GM23338 (cell line): ENCODE data around the gene PRKD3. TPM values are rescaled to one million over a fixed set of nuclear protein-coding genes. Genes with fewer than 3 reads are reported as not detected.

Source experiments
- ATAC-seq: fragments of 200-7000 bp; cut with Tn5 transposase; 3 replicates; pipeline ENCODE4 v1.9.1; 2020
- DNase-seq: peaks from one replicate; pipeline ENCODE4 v3.0.0-alpha.2; 2015; ENCODE audit warnings: low spot score
- H2AFZ ChIP-seq: fragments of 200-600 bp; sonication (generic); 2 replicates; pipeline ENCODE4 v1.8.0; 2016; ENCODE audit warnings: antibody characterized with exemption, mild to moderate bottlenecking, moderate library complexity
- H3F3A ChIP-seq: fragments of 200-600 bp; sonication (generic); replicated peaks from 2 replicates; pipeline ENCODE4 v1.8.0; 2017; ENCODE audit warnings: antibody characterized with exemption, mixed run types, low read depth
- H3K27ac ChIP-seq: fragments of 200-600 bp; sonication (generic); 2 replicates; pipeline ENCODE4 v1.6.1; 2016; ENCODE audit warnings: low read depth
- H3K27me3 ChIP-seq: fragments of 200-600 bp; sonication (generic); 2 replicates; pipeline ENCODE4 v1.8.0; 2016; ENCODE audit warnings: mild to moderate bottlenecking, mixed run types, moderate library complexity; ENCODE audit not compliant: insufficient read depth
- H3K36me3 ChIP-seq: fragments of 200-600 bp; sonication (generic); 2 replicates; pipeline ENCODE4 v1.8.0; 2016; ENCODE audit warnings: mild to moderate bottlenecking; ENCODE audit not compliant: insufficient read depth
- H3K4me1 ChIP-seq: fragments of 200-600 bp; sonication (generic); 2 replicates; pipeline ENCODE4 v1.8.0; 2016; ENCODE audit warnings: mild to moderate bottlenecking, moderate library complexity; ENCODE audit not compliant: insufficient read depth
- H3K4me2 ChIP-seq: fragments of 200-600 bp; sonication (generic); 2 replicates; pipeline ENCODE4 v1.7.1; 2017; ENCODE audit warnings: mixed run types
- H3K4me3 ChIP-seq: fragments of 200-600 bp; sonication (generic); 2 replicates; pipeline ENCODE4 v1.6.1; 2016; ENCODE audit warnings: mixed run types
- H3K79me2 ChIP-seq: fragments of 200-600 bp; sonication (generic); replicated peaks from 2 replicates; pipeline ENCODE4 v1.8.0; 2017; ENCODE audit warnings: mild to moderate bottlenecking; ENCODE audit not compliant: insufficient read depth
- H3K9me2 ChIP-seq: fragments of 200-600 bp; sonication (generic); 2 replicates; pipeline ENCODE4 v1.8.0; 2017; ENCODE audit not compliant: insufficient read depth
- H4K20me1 ChIP-seq: fragments of 200-600 bp; sonication (generic); replicated peaks from 2 replicates; pipeline ENCODE4 v1.8.0; 2017; ENCODE audit warnings: mild to moderate bottlenecking; ENCODE audit not compliant: insufficient read depth
- H3K27ac Mint-ChIP-seq: 2 replicates; pipeline ENCODE4 v1.8.0; 2020; ENCODE audit warnings: inconsistent platforms, mild to moderate bottlenecking, moderate library complexity, mixed read lengths
- H3K27me3 Mint-ChIP-seq: 3 replicates; pipeline ENCODE4 v1.8.0; 2022; ENCODE audit warnings: low read depth, mild to moderate bottlenecking, moderate library complexity, mixed read lengths, inconsistent platforms; ENCODE audit not compliant: insufficient read depth, poor library complexity
- H3K36me3 Mint-ChIP-seq: 3 replicates; pipeline ENCODE4 v1.8.0; 2021; ENCODE audit warnings: low read depth, mild to moderate bottlenecking, inconsistent platforms, moderate library complexity, mixed read lengths
- H3K4me1 Mint-ChIP-seq: 3 replicates; pipeline ENCODE4 v1.8.0; 2020; ENCODE audit warnings: mild to moderate bottlenecking, inconsistent platforms, mixed read lengths
- H3K4me3 Mint-ChIP-seq: 3 replicates; pipeline ENCODE4 v1.8.0; 2021; ENCODE audit warnings: moderate library complexity, mild to moderate bottlenecking, inconsistent platforms, mixed read lengths
- H3K9me3 Mint-ChIP-seq: 3 replicates; pipeline ENCODE4 v1.8.0; 2020; ENCODE audit warnings: moderate library complexity, mild to moderate bottlenecking, inconsistent platforms, mixed read lengths
- CREB1 ChIP-seq: fragments of 250-450 bp; sonication (Bioruptor Pico); IDR thresholded peaks from 2 replicates; pipeline ENCODE4 v1.5.0; 2020; ENCODE audit warnings: low read depth, mild to moderate bottlenecking, moderate library complexity
- EZH2 ChIP-seq: fragments of 200-600 bp; sonication (generic); IDR thresholded peaks from one replicate; pipeline ENCODE4 v1.8.0; 2017; ENCODE audit warnings: antibody characterized with exemption, mild to moderate bottlenecking, low read depth; ENCODE audit not compliant: unreplicated experiment
- EZH2phosphoT487 ChIP-seq: fragments of 200-600 bp; sonication (generic); IDR thresholded peaks from one replicate; pipeline ENCODE4 v1.8.1; 2018; ENCODE audit warnings: antibody characterized with exemption; ENCODE audit not compliant: unreplicated experiment
- JUNB ChIP-seq: IDR thresholded peaks from one replicate; pipeline ENCODE4 v1.6.1; 2016; ENCODE audit warnings: antibody characterized with exemption; ENCODE audit not compliant: unreplicated experiment
- POLR2AphosphoS5 ChIP-seq: IDR thresholded peaks from 2 replicates; pipeline ENCODE4 v1.6.1; 2016; ENCODE audit warnings: antibody characterized with exemption, low read depth
- STAT1 ChIP-seq: IDR thresholded peaks from one replicate; pipeline ENCODE4 v1.6.1; 2016; ENCODE audit warnings: antibody characterized with exemption; ENCODE audit not compliant: unreplicated experiment
- ZNF114 ChIP-seq: fragments of 250-450 bp; sonication (Bioruptor Pico); IDR thresholded peaks from 2 replicates; pipeline ENCODE4 v1.5.0; 2020; ENCODE audit warnings: mild to moderate bottlenecking, moderate library complexity
- ZNF331 ChIP-seq: fragments of 250-450 bp; sonication (Bioruptor Pico); IDR thresholded peaks from 2 replicates; pipeline ENCODE4 v1.5.0; 2020; ENCODE audit warnings: low read depth, mild to moderate bottlenecking, moderate library complexity
- polyA plus RNA-seq: library from polyadenylated mRNA; unstranded; fragments of >200 nt; fragmentation: Nextera tagmentation; extraction: Ambion mirVana; gene quantifications from 2 replicates; pipeline ENCODE4 v1.2.1, GENCODE V29; 2016
- total RNA-seq: library from RNA; depleted of rRNA; stranded (reverse); fragments of >200 nt; shearing (Covaris generic); gene quantifications from 2 replicates; pipeline ENCODE4 v1.2.3, GENCODE V29; 2014
- TF ChIP-seq, protein P1 (sequence below): fragments of 250-450 bp; sonication (Bioruptor Pico); IDR thresholded peaks from 2 replicates; pipeline ENCODE4 v1.5.0; 2020; ENCODE audit warnings: mild to moderate bottlenecking, moderate library complexity
- TF ChIP-seq, protein P2 (sequence below): IDR thresholded peaks from one replicate; pipeline ENCODE4 v1.6.1; 2018; ENCODE audit warnings: antibody characterized with exemption; ENCODE audit not compliant: unreplicated experiment
- TF ChIP-seq, protein P3 (sequence below), 2 experiments: fragments of 200-600 bp in 1 of 2; sonication (generic) in 1 of 2; conservative IDR thresholded peaks; 2 replicates each; pipeline versions ENCODE4 v1.5.1 to v1.6.1; 2016 to 2017; ENCODE audit warnings: antibody characterized with exemption in 2 of 2, low read depth in 2 of 2, mild to moderate bottlenecking in 2 of 2, moderate library complexity in 1 of 2
- TF ChIP-seq, protein P4 (sequence below): IDR thresholded peaks from 2 replicates; pipeline ENCODE4 v1.6.1; 2016; ENCODE audit warnings: antibody characterized with exemption

The PRKD3 gene
- total and polyA plus RNA-seq, 2 experiments from 2014 or later: 59.7 to 77.0 TPM

DNA sequence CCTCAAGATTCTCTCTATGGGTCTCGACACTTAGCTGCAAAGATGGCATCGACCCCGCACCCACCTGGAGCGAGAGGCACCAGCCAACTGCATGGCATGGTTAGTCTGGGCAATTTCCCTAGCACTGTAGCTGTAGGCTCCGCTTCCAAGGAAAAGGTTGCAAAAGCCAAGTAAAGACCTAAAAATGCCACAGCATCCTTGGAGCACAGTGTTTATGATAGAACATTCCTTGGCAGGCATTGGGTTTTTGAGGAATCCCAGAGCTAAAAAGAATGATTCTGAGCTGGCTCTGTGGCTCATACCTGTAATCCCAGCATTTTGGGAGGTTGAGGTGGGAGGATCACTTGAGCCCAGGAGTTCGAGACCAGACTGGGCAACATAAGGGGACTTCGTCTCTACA, 42.7 kb upstream of the PRKD3 start:
- TF ChIP-seq, protein P1, sequence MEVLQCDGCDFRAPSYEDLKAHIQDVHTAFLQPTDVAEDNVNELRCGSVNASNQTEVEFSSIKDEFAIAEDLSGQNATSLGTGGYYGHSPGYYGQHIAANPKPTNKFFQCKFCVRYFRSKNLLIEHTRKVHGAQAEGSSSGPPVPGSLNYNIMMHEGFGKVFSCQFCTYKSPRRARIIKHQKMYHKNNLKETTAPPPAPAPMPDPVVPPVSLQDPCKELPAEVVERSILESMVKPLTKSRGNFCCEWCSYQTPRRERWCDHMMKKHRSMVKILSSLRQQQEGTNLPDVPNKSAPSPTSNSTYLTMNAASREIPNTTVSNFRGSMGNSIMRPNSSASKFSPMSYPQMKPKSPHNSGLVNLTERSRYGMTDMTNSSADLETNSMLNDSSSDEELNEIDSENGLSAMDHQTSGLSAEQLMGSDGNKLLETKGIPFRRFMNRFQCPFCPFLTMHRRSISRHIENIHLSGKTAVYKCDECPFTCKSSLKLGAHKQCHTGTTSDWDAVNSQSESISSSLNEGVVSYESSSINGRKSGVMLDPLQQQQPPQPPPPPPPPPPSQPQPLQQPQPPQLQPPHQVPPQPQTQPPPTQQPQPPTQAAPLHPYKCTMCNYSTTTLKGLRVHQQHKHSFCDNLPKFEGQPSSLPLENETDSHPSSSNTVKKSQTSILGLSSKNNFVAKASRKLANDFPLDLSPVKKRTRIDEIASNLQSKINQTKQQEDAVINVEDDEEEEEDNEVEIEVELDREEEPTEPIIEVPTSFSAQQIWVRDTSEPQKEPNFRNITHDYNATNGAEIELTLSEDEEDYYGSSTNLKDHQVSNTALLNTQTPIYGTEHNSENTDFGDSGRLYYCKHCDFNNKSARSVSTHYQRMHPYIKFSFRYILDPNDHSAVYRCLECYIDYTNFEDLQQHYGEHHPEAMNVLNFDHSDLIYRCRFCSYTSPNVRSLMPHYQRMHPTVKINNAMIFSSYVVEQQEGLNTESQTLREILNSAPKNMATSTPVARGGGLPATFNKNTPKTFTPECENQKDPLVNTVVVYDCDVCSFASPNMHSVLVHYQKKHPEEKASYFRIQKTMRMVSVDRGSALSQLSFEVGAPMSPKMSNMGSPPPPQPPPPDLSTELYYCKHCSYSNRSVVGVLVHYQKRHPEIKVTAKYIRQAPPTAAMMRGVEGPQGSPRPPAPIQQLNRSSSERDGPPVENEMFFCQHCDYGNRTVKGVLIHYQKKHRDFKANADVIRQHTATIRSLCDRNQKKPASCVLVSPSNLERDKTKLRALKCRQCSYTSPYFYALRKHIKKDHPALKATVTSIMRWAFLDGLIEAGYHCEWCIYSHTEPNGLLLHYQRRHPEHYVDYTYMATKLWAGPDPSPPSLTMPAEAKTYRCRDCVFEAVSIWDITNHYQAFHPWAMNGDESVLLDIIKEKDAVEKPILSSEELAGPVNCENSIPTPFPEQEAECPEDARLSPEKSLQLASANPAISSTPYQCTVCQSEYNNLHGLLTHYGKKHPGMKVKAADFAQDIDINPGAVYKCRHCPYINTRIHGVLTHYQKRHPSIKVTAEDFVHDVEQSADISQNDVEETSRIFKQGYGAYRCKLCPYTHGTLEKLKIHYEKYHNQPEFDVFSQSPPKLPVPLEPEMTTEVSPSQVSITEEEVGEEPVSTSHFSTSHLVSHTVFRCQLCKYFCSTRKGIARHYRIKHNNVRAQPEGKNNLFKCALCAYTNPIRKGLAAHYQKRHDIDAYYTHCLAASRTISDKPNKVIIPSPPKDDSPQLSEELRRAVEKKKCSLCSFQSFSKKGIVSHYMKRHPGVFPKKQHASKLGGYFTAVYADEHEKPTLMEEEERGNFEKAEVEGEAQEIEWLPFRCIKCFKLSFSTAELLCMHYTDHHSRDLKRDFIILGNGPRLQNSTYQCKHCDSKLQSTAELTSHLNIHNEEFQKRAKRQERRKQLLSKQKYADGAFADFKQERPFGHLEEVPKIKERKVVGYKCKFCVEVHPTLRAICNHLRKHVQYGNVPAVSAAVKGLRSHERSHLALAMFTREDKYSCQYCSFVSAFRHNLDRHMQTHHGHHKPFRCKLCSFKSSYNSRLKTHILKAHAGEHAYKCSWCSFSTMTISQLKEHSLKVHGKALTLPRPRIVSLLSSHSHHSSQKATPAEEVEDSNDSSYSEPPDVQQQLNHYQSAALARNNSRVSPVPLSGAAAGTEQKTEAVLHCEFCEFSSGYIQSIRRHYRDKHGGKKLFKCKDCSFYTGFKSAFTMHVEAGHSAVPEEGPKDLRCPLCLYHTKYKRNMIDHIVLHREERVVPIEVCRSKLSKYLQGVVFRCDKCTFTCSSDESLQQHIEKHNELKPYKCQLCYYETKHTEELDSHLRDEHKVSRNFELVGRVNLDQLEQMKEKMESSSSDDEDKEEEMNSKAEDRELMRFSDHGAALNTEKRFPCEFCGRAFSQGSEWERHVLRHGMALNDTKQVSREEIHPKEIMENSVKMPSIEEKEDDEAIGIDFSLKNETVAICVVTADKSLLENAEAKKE: no peak
- no peak for TF ChIP-seq CREB1 (CRISPR knock-in tag)
- TF ChIP-seq, protein P2, sequence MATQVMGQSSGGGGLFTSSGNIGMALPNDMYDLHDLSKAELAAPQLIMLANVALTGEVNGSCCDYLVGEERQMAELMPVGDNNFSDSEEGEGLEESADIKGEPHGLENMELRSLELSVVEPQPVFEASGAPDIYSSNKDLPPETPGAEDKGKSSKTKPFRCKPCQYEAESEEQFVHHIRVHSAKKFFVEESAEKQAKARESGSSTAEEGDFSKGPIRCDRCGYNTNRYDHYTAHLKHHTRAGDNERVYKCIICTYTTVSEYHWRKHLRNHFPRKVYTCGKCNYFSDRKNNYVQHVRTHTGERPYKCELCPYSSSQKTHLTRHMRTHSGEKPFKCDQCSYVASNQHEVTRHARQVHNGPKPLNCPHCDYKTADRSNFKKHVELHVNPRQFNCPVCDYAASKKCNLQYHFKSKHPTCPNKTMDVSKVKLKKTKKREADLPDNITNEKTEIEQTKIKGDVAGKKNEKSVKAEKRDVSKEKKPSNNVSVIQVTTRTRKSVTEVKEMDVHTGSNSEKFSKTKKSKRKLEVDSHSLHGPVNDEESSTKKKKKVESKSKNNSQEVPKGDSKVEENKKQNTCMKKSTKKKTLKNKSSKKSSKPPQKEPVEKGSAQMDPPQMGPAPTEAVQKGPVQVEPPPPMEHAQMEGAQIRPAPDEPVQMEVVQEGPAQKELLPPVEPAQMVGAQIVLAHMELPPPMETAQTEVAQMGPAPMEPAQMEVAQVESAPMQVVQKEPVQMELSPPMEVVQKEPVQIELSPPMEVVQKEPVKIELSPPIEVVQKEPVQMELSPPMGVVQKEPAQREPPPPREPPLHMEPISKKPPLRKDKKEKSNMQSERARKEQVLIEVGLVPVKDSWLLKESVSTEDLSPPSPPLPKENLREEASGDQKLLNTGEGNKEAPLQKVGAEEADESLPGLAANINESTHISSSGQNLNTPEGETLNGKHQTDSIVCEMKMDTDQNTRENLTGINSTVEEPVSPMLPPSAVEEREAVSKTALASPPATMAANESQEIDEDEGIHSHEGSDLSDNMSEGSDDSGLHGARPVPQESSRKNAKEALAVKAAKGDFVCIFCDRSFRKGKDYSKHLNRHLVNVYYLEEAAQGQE: no peak
- TF ChIP-seq, protein P3, sequence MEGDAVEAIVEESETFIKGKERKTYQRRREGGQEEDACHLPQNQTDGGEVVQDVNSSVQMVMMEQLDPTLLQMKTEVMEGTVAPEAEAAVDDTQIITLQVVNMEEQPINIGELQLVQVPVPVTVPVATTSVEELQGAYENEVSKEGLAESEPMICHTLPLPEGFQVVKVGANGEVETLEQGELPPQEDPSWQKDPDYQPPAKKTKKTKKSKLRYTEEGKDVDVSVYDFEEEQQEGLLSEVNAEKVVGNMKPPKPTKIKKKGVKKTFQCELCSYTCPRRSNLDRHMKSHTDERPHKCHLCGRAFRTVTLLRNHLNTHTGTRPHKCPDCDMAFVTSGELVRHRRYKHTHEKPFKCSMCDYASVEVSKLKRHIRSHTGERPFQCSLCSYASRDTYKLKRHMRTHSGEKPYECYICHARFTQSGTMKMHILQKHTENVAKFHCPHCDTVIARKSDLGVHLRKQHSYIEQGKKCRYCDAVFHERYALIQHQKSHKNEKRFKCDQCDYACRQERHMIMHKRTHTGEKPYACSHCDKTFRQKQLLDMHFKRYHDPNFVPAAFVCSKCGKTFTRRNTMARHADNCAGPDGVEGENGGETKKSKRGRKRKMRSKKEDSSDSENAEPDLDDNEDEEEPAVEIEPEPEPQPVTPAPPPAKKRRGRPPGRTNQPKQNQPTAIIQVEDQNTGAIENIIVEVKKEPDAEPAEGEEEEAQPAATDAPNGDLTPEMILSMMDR (conservative IDR thresholded peaks at IDR 0.05; ENCODE audit: low read depth in 2 of 2): no peak
- no peak for TF ChIP-seq EZH2
- TF ChIP-seq STAT1: no peak
- TF ChIP-seq POLR2AphosphoS5: no peak
- no peak for TF ChIP-seq ZNF331 (CRISPR knock-in tag)
- no peak for TF ChIP-seq JUNB
- TF ChIP-seq, protein P4, sequence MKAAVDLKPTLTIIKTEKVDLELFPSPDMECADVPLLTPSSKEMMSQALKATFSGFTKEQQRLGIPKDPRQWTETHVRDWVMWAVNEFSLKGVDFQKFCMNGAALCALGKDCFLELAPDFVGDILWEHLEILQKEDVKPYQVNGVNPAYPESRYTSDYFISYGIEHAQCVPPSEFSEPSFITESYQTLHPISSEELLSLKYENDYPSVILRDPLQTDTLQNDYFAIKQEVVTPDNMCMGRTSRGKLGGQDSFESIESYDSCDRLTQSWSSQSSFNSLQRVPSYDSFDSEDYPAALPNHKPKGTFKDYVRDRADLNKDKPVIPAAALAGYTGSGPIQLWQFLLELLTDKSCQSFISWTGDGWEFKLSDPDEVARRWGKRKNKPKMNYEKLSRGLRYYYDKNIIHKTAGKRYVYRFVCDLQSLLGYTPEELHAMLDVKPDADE: no peak
- no peak for TF ChIP-seq ZNF114
- TF ChIP-seq EZH2phosphoT487: no peak
- ATAC-seq: no peak
- H3K36me3 Mint-ChIP-seq: no peaks in the 10 kb centered on the region

More for the DNA sequence above, 42.7 kb upstream of the PRKD3 start:
- Histone ChIP-seq H3K79me2 (no peaks in the 10 kb centered on the region), H3F3A (no peaks in the 10 kb centered on the region), H3K9me2 (no peaks in the 10 kb centered on the region), H3K4me2 (no peak overlapping the region), H2AFZ (no peak overlapping the region), H3K4me3 (no peak overlapping the region), H3K36me3 (no peaks in the 10 kb centered on the region), H3K27me3 (no peaks in the 10 kb centered on the region), H3K4me1 (no peaks in the 10 kb centered on the region), H3K27ac (no peak overlapping the region), H4K20me1 (no peaks in the 10 kb centered on the region)
- Mint-ChIP-seq H3K27me3 (no peaks in the 10 kb centered on the region), H3K27ac (no peak overlapping the region), H3K4me1 (no peaks in the 10 kb centered on the region; the same call in 2 of the 3 replicates), H3K9me3 (no peaks in the 10 kb centered on the region), H3K4me3 (no peak overlapping the region)
- DNase-seq: no peak
